Left lung (tissue), 10 donors: ENCODE data around the gene HDAC7. TPM values are rescaled to one million over a fixed set of nuclear protein-coding genes. Genes with fewer than 3 reads are reported as not detected.

ENCODE experiments used
- ATAC-seq: fragments of 200-7000 bp; cut with Tn5 transposase; one replicate; pipeline ENCODE4 v1.9.1; 2020; ENCODE audit warnings: moderate library complexity
- DNase-seq, 4 donors: peaks; one replicate each; pipeline ENCODE4 v3.0.0-alpha.2; 2013 to 2020
- H3K27ac ChIP-seq, 2 donors: fragments of 200-600 bp; sonication (generic) in 1 of 2; one replicate each; pipeline versions ENCODE4 v1.5.0 to v1.8.0; 2020 to 2021
- H3K27me3 ChIP-seq, 2 donors: fragments of 200-600 bp; sonication (generic) in 1 of 2; one replicate each; pipeline versions ENCODE4 v1.5.0 to v1.8.0; 2020 to 2021
- H3K36me3 ChIP-seq, 2 donors: fragments of 200-600 bp; sonication (generic) in 1 of 2; one replicate each; pipeline versions ENCODE4 v1.5.0 to v1.8.0; 2020 to 2021
- H3K4me1 ChIP-seq, 2 donors: fragments of 200-600 bp; one replicate each; pipeline ENCODE4 v1.8.0; 2021
- H3K4me3 ChIP-seq, 2 donors: fragments of 200-600 bp; sonication (generic) in 1 of 2; one replicate each; pipeline versions ENCODE4 v1.5.0 to v1.8.0; 2020 to 2021; ENCODE audit warnings: mild to moderate bottlenecking in 1 of 2
- H3K9me3 ChIP-seq, 2 donors: fragments of 200-600 bp; sonication (generic) in 1 of 2; one replicate each; pipeline versions ENCODE4 v1.5.0 to v1.8.0; 2020 to 2021
- intact Hi-C, 2 donors: fragments of 100-400 bp; cut with DNase I; formaldehyde crosslinking; loops; one replicate each; pipeline versions ENCODE4 v1.11.2 to v1.14.2; 2022
- polyA plus RNA-seq, 6 donors: library from polyadenylated mRNA; unstranded; fragments of 120-200 nt; gene quantifications; one replicate each; pipeline ENCODE4 v1.2.1, GENCODE V29; 2013; ENCODE audit not compliant: insufficient read length in 6 of 6
- total RNA-seq, 2 donors: library from RNA; stranded (reverse); fragmentation: NEBNext Ultra II Directional; extraction: Animal tissue kit (Norgen Biotek cat#: 25700); gene quantifications; one replicate each; pipeline ENCODE4 v1.2.1, GENCODE V29; 2021
- TF ChIP-seq, protein P1 (sequence below), 2 donors: fragments of 200-600 bp; sonication (generic) in 1 of 2; IDR thresholded peaks; one replicate each; pipeline versions ENCODE4 v1.5.0 to v1.8.0; 2021; ENCODE audit warnings: antibody characterized with exemption in 2 of 2
- donor health status: DM: no; HTN: yes; CAD: no.
- donor health status: DM: no; HTN: no; CAD: no.

Gene HDAC7
- total and polyA plus RNA-seq, 8 donors = 69.1 to 115 (median 84.1) TPM

DNA sequence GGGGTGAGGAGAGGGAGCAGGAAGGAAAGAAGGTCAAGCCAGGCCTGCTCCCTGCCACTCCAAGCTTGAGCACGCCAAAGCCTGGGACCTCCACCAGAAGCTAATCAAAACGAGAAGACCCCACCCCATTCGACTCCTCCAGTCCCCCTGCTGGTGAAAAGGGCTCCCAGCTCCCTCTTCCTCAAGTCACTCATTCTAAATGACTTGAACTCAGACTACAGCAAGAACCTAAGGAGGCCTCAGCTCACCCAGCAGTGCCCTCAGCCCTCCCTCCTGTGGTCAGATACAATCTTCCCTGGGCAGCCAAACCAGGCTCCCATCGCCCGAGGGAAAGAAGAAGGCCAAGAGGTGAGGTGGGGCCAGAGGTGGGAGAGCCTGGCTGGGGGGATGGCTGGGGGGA is 17.4 kb downstream of the HDAC7 start:
- H3K9me3 ChIP-seq = no peaks in the 10 kb centered on the region
- no peak overlapping the region for H3K4me3 ChIP-seq
- peaks cover 62 to 83% of the 10 kb centered on the region in 2 donors for H3K4me1 ChIP-seq
- peaks cover 0 to 23% of the 10 kb centered on the region in 2 donors for H3K36me3 ChIP-seq
- TF ChIP-seq, protein P1, sequence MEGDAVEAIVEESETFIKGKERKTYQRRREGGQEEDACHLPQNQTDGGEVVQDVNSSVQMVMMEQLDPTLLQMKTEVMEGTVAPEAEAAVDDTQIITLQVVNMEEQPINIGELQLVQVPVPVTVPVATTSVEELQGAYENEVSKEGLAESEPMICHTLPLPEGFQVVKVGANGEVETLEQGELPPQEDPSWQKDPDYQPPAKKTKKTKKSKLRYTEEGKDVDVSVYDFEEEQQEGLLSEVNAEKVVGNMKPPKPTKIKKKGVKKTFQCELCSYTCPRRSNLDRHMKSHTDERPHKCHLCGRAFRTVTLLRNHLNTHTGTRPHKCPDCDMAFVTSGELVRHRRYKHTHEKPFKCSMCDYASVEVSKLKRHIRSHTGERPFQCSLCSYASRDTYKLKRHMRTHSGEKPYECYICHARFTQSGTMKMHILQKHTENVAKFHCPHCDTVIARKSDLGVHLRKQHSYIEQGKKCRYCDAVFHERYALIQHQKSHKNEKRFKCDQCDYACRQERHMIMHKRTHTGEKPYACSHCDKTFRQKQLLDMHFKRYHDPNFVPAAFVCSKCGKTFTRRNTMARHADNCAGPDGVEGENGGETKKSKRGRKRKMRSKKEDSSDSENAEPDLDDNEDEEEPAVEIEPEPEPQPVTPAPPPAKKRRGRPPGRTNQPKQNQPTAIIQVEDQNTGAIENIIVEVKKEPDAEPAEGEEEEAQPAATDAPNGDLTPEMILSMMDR (IDR thresholded peaks at IDR 0.05) = no peak
- peak overlapping the region; percentile 46 to 87 for H3K27ac ChIP-seq
- DNase-seq = no peak
- H3K27me3 ChIP-seq = no peaks in the 10 kb centered on the region
- intact Hi-C loops = no loop called here
- ATAC-seq = no peak

DNA sequence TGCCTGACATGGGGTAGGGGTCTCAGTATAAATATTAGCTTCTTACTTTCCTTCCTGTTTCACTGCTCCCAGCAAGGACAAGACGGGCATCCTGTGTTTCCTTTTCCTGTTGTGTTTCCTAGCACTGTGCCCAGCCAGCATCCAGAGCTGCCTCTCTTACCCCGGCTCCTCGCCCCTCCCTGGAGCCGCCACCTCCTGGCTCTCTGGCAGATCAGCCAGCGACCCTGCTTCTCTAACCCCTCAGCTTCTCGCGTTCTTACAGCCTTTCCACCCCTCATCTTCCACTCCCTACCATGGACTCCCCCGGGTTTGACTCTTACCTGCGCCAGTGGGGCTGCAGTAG is 17.8 kb downstream of the HDAC7 start:
- intact Hi-C loops = no loop called here
- H3K4me3 ChIP-seq = no peak overlapping the region
- no peak for ATAC-seq

DNA sequence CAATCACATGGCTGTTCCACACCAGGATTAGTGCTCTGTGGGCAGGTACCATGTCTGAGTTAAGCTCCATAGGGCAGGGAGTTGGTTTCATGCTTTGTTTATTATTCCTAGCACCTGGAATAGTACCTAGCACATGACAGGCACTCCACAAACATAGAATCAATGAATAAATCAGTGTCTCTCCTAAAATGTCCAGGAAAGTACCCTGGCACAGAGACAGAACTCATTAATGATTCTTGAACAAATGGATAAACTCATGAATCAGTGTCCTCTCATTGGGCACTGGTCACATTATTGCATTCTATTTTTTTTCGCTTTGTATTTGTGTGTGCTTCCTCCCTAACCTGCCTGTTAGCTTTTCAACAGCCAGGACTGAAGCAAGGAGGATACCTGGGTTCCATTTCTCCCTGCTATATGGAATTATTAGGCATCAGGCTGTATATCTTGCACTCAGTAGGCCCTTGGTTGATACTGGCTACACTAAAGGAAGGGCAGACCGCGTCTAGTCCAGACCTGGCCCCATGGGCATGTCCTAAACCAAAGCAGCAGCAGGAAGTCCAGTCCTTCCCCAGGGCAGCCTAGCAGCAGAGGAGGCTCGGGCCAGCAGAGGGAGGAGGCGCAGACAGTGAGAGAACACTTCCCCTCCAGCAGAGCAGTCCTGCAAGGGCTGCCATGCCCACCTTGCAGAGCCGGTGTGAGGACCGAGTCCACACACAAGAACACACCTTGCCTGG is 18.4 kb downstream of the HDAC7 start:
- ATAC-seq = peak; percentile 40

More for the DNA sequence above, 17.8 kb downstream of the HDAC7 start:
- DNase-seq = no peak
- Histone ChIP-seq H3K9me3 (no peaks in the 10 kb centered on the region), H3K27ac (peak overlapping the region in 1 of 2 donors; percentile 87), H3K4me1 (peaks cover 57 to 79% of the 10 kb centered on the region in 2 donors), H3K36me3 (peaks cover 0 to 28% of the 10 kb centered on the region in 2 donors), H3K27me3 (no peaks in the 10 kb centered on the region)
- TF ChIP-seq, protein P1 (IDR thresholded peaks at IDR 0.05) = no peak

DNA sequence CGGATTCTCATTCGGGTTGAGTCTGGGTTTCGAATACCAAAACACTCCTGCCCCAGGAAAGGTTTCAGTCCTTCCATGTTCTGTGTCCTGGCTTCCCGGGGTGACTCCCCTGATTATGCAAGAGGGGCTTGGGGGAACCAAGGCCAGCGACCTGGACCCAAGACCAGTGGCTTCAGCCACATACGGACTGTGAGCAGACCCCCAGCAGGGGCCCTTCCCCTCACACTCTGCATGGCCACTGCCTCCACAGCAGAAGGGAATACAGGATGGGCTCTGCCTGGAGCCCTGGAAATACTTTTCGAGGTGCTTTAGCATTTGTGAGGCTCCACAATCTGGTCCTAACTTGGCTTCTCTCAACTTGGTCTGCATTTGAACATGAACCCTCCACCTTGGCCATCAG is 19.1 kb downstream of the HDAC7 start:
- H3K27ac ChIP-seq = peak overlapping the region in 1 of 2 donors; percentile 87
- peaks cover 3 to 41% of the 10 kb centered on the region in 2 donors for H3K36me3 ChIP-seq
- peak in 1 of 4 donors; percentile 30 for DNase-seq
- TF ChIP-seq, protein P1 (IDR thresholded peaks at IDR 0.05) = no peak
- intact Hi-C loops = no loop called here
- no peak overlapping the region for H3K4me3 ChIP-seq
- H3K4me1 ChIP-seq = peaks cover 48 to 66% of the 10 kb centered on the region in 2 donors
- H3K27me3 ChIP-seq = no peaks in the 10 kb centered on the region
- no peaks in the 10 kb centered on the region for H3K9me3 ChIP-seq
- no peak for ATAC-seq

More for the DNA sequence above, 18.4 kb downstream of the HDAC7 start:
- H3K36me3 ChIP-seq = peaks cover 3 to 33% of the 10 kb centered on the region in 2 donors
- intact Hi-C loops = no loop called here
- H3K4me3 ChIP-seq = no peak overlapping the region
- no peaks in the 10 kb centered on the region for H3K27me3 ChIP-seq
- no peaks in the 10 kb centered on the region for H3K9me3 ChIP-seq
- peak in 2 of 4 donors; percentile 60 to 85 for DNase-seq
- H3K4me1 ChIP-seq = peaks cover 54 to 73% of the 10 kb centered on the region in 2 donors
- TF ChIP-seq, protein P1 (IDR thresholded peaks at IDR 0.05) = peak; percentile 15 to 20
- peak overlapping the region in 1 of 2 donors; percentile 87 for H3K27ac ChIP-seq

DNA sequence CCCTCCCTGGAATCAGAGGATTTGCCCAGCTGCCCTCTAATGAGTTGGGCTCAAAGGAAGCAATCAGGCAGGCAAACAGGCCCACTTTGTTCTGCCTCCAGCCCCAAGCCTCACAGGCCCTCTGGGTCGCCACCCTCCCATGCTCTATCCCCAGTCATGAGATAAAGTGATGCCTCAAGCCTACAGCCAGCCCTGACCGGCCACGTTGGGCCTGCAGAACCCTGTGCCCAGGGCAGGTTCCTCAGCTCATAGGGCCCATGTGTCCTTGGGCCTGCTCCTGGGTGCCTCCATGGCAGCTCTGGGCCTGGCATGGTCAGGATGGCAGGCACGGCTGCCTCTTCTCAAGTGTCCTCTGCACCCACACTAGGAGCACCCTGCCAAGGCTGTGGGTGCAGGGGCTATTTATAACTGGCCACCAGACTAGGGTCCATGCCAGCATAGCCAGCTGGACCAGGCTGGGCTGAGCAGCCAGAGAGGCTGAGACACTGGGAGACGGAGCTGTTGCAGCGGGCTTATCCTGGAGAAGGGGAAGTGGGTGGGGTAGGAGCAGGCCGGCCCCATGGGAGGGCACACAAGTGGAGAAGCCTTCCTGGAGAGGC is 20.2 kb downstream of the HDAC7 start:
- Histone ChIP-seq H3K9me3 (no peaks in the 10 kb centered on the region), H3K27me3 (no peaks in the 10 kb centered on the region), H3K27ac (peak overlapping the region in 1 of 2 donors; percentile 20), H3K4me3 (no peak overlapping the region), H3K4me1 (peaks cover 42 to 55% of the 10 kb centered on the region in 2 donors), H3K36me3 (peaks cover 3 to 46% of the 10 kb centered on the region in 2 donors)
- TF ChIP-seq, protein P1 (IDR thresholded peaks at IDR 0.05) = no peak
- DNase-seq (peak in 1 of 4 donors; percentile 84), ATAC-seq (peak; percentile 48)
- intact Hi-C loops = loop anchor here in 1 of 2 donors (5.0 kb wide), 1 partner anchor 38 kb away; no protein-coding TSS in a partner anchor
